IMR-90 (cell line): Measurements from ENCODE around the gene CDK5RAP2. TPM values are rescaled to one million over a fixed set of nuclear protein-coding genes. Genes with fewer than 3 reads are reported as not detected.

ENCODE experiments used
- ATAC-seq: fragments of 200-7000 bp; cut with Tn5 transposase; 2 replicates; pipeline ENCODE4 v1.9.1; 2020; ENCODE audit warnings: low read depth, mild to moderate bottlenecking, moderate library complexity
- BruUV-seq: library from RNA; stranded (reverse); fragments of 400-500 nt; replicated peaks from 2 replicates; lab custom pipeline; 2021; lab: Mats Ljungman, UMichigan
- CTCF ChIA-PET: fragments of 300-600 bp; formaldehyde crosslinking; extraction: SDS; loops from one replicate; lab custom pipeline; 2021; ENCODE audit warnings: antibody characterized with exemption; lab: Yijun Ruan, JAX
- POLR2A ChIA-PET: fragments of 300-600 bp; sonication (Branson Sonifier 250); formaldehyde crosslinking; loops from one replicate; lab custom pipeline; 2022; ENCODE audit warnings: antibody characterized with exemption; ENCODE audit not compliant: unreplicated experiment; lab: Charles Lee
- DNase-seq: peaks from one replicate; pipeline ENCODE4 v3.0.0; 2013
- H2AFZ ChIP-seq: replicated peaks from 2 replicates; pipeline ENCODE3; 2013; ENCODE audit warnings: low read length, mild to moderate bottlenecking; ENCODE audit not compliant: poor library complexity
- H2AK5ac ChIP-seq: 2 replicates; pipeline ENCODE4 v1.6.1; 2013; ENCODE audit warnings: low read depth, low read length, inconsistent platforms
- H2AK9ac ChIP-seq: replicated peaks from 2 replicates; pipeline ENCODE3; 2013; ENCODE audit warnings: mild to moderate bottlenecking, low read depth, low read length, moderate library complexity; ENCODE audit not compliant: poor library complexity
- H2BK120ac ChIP-seq: 2 replicates; pipeline ENCODE4 v1.6.1; 2013; ENCODE audit warnings: low read depth, low read length, inconsistent platforms
- H2BK15ac ChIP-seq: 3 replicates; pipeline ENCODE4 v1.6.1; 2013; ENCODE audit warnings: low read depth, low read length, inconsistent platforms
- H2BK20ac ChIP-seq: 2 replicates; pipeline ENCODE4 v1.6.1; 2013; ENCODE audit warnings: low read depth, mild to moderate bottlenecking, inconsistent platforms, low read length, moderate library complexity
- H2BK5ac ChIP-seq: 2 replicates; pipeline ENCODE4 v1.6.1; 2013; ENCODE audit warnings: mild to moderate bottlenecking, low read depth, low read length, inconsistent platforms; ENCODE audit not compliant: poor library complexity, severe bottlenecking
- H3K14ac ChIP-seq: replicated peaks from 2 replicates; pipeline ENCODE4 v1.6.1; 2013; ENCODE audit warnings: low read depth, low read length, inconsistent platforms
- H3K18ac ChIP-seq: 2 replicates; pipeline ENCODE4 v1.6.1; 2013; ENCODE audit warnings: low read depth, low read length, control low read depth
- H3K23ac ChIP-seq: 2 replicates; pipeline ENCODE4 v1.6.1; 2013; ENCODE audit warnings: low read depth, low read length, inconsistent platforms
- H3K27ac ChIP-seq: 2 replicates; pipeline ENCODE4 v1.5.1; 2013; ENCODE audit warnings: mild to moderate bottlenecking, control low read depth, low read length; ENCODE audit not compliant: insufficient read depth
- H3K27me3 ChIP-seq: 2 replicates; pipeline ENCODE4 v1.6.1; 2013; ENCODE audit warnings: low read length; ENCODE audit not compliant: control insufficient read depth, insufficient read depth
- H3K36me3 ChIP-seq: 2 replicates; pipeline ENCODE4 v1.6.1; 2013; ENCODE audit warnings: low read length, mixed read lengths; ENCODE audit not compliant: control insufficient read depth, insufficient read depth
- H3K4ac ChIP-seq: 2 replicates; pipeline ENCODE4 v1.6.1; 2013; ENCODE audit warnings: low read depth, low read length, inconsistent platforms
- H3K4me1 ChIP-seq: 2 replicates; pipeline ENCODE4 v1.6.1; 2013; ENCODE audit warnings: low read length, mixed read lengths; ENCODE audit not compliant: control insufficient read depth, insufficient read depth
- H3K4me2 ChIP-seq: 2 replicates; pipeline ENCODE4 v1.6.1; 2013; ENCODE audit warnings: low read depth, mild to moderate bottlenecking, control low read depth, low read length, moderate library complexity
- H3K4me3 ChIP-seq: 2 replicates; pipeline ENCODE4 v1.5.1; 2013; ENCODE audit warnings: low read depth, mild to moderate bottlenecking, control low read depth, low read length, moderate library complexity; ENCODE audit not compliant: insufficient read depth
- H3K56ac ChIP-seq: 2 replicates; pipeline ENCODE4 v1.6.1; 2013; ENCODE audit warnings: low read length, inconsistent platforms; ENCODE audit not compliant: insufficient read depth; ENCODE audit errors: extremely low read depth
- H3K79me1 ChIP-seq, 2 experiments: 2 replicates each; pipeline ENCODE4 v1.6.1; 2013; ENCODE audit warnings: low read length in 2 of 2, inconsistent platforms in 1 of 2, low read depth in 1 of 2
- H3K9ac ChIP-seq: 2 replicates; pipeline ENCODE4 v1.6.1; 2013; ENCODE audit warnings: low read depth, low read length, control low read depth
- H3K9me1 ChIP-seq: 2 replicates; pipeline ENCODE4 v1.6.1; 2013; ENCODE audit warnings: low read length, inconsistent platforms; ENCODE audit not compliant: insufficient read depth
- H3K9me3 ChIP-seq: 2 replicates; pipeline ENCODE4 v1.6.1; 2013; ENCODE audit warnings: low read length; ENCODE audit not compliant: control insufficient read depth, insufficient read depth
- H4K20me1 ChIP-seq: 2 replicates; pipeline ENCODE4 v1.6.1; 2013; ENCODE audit warnings: low read length, inconsistent platforms; ENCODE audit not compliant: insufficient read depth
- H4K5ac ChIP-seq: 2 replicates; pipeline ENCODE4 v1.6.1; 2013; ENCODE audit warnings: mild to moderate bottlenecking, low read depth, low read length, control low read depth
- H4K8ac ChIP-seq, 2 experiments: 2 replicates each; pipeline ENCODE4 v1.6.1; 2013; ENCODE audit warnings: low read depth in 2 of 2, low read length in 2 of 2, control low read depth in 1 of 2, inconsistent platforms in 1 of 2
- H4K91ac ChIP-seq: 2 replicates; pipeline ENCODE4 v1.6.1; 2013; ENCODE audit warnings: low read depth, low read length, inconsistent platforms; ENCODE audit not compliant: insufficient read depth
- BHLHE40 ChIP-seq: fragments of 150-350 bp; IDR thresholded peaks from 2 replicates; pipeline ENCODE4 v1.6.1; 2016; ENCODE audit warnings: mild to moderate bottlenecking, low read depth, low read length
- CEBPB ChIP-seq: IDR thresholded peaks from 2 replicates; pipeline ENCODE4 v1.6.1; 2012; ENCODE audit warnings: low read depth, low read length, improper control_type of control experiment
- MAFK ChIP-seq: IDR thresholded peaks from 2 replicates; pipeline ENCODE4 v1.6.1; 2012; ENCODE audit warnings: low read depth, low read length, improper control_type of control experiment
- MAZ ChIP-seq: IDR thresholded peaks from 2 replicates; pipeline ENCODE4 v1.6.1; 2012; ENCODE audit warnings: low read depth, mild to moderate bottlenecking, low read length, improper control_type of control experiment, moderate library complexity, borderline replicate concordance
- MXI1 ChIP-seq: IDR thresholded peaks from 2 replicates; pipeline ENCODE4 v1.6.1; 2012; ENCODE audit warnings: low read depth, mild to moderate bottlenecking, low read length, moderate library complexity, borderline replicate concordance
- NFE2L2 ChIP-seq: fragments of 150-350 bp; IDR thresholded peaks from 2 replicates; pipeline ENCODE4 v1.6.1; 2016; ENCODE audit warnings: low read depth, mild to moderate bottlenecking, low read length
- RAD21 ChIP-seq: IDR thresholded peaks from 2 replicates; pipeline ENCODE4 v1.6.1; 2012; ENCODE audit warnings: low read length, improper control_type of control experiment
- RCOR1 ChIP-seq: IDR thresholded peaks from 2 replicates; pipeline ENCODE4 v1.6.1; 2012; ENCODE audit warnings: mild to moderate bottlenecking, low read length, improper control_type of control experiment; ENCODE audit not compliant: insufficient replicate concordance
- RFX5 ChIP-seq: IDR thresholded peaks from 2 replicates; pipeline ENCODE4 v1.8.0; 2012; ENCODE audit warnings: low read depth, mild to moderate bottlenecking, low read length, moderate library complexity
- WGBS, 2 experiments: methylation state at CpG; one replicate each; pipeline versions ENCODE4 v1.1.5 to v1.1.7; 2013; ENCODE audit warnings: missing lambda C conversion rate in 2 of 2; ENCODE audit not compliant: insufficient read length in 1 of 2; ENCODE audit errors: extremely low coverage in 2 of 2; 5-methylcytosine and 5-hydroxymethylcytosine counted together
- dilution Hi-C: fragments of 300-500 bp; cut with HindIII; formaldehyde crosslinking; loops from one replicate; pipeline ENCODE4 v1.14.3; 2018; ENCODE audit warnings: low sequenced_read_pairs; ENCODE audit not compliant: unreplicated experiment
- in situ Hi-C: fragments of 300-500 bp; cut with MboI; formaldehyde crosslinking; loops from 3 replicates; pipeline ENCODE4 v1.14.3; 2019; ENCODE audit warnings: low sequenced_read_pairs, inconsistent platforms, mixed read lengths
- intact Hi-C: fragments of 100-400 bp; cut with micrococcal nuclease; formaldehyde crosslinking; loops from 2 replicates; pipeline ENCODE4 v1.10.0; 2022
- polyA plus RNA-seq, 3 experiments: library from polyadenylated mRNA; depleted of rRNA; stranded (reverse); fragments of >200 nt; gene quantifications; 2 replicates each; pipeline ENCODE4 v1.2.3, GENCODE V29; 2012; ENCODE audit warnings: low replicate concordance in 1 of 3
- total RNA-seq: library from RNA; depleted of rRNA; stranded (reverse); fragments of >200 nt; gene quantifications from 2 replicates; pipeline ENCODE4 v1.2.3, GENCODE V29; 2012
- TF ChIP-seq, protein P1 (sequence below): fragments of 150-350 bp; IDR thresholded peaks from 2 replicates; pipeline ENCODE4 v1.6.1; 2017; ENCODE audit warnings: mild to moderate bottlenecking, antibody characterized with exemption, low read length, low read depth
- TF ChIP-seq, protein P2 (sequence below): fragments of 150-350 bp; IDR thresholded peaks from 2 replicates; pipeline ENCODE4 v1.6.1; 2016; ENCODE audit warnings: low read depth, mild to moderate bottlenecking, low read length, moderate library complexity, borderline replicate concordance

The CDK5RAP2 gene
- total and polyA plus RNA-seq, 2 of the 4 experiments (the other 2 are of a cell fraction): 29.5 to 31.7 TPM

DNA sequence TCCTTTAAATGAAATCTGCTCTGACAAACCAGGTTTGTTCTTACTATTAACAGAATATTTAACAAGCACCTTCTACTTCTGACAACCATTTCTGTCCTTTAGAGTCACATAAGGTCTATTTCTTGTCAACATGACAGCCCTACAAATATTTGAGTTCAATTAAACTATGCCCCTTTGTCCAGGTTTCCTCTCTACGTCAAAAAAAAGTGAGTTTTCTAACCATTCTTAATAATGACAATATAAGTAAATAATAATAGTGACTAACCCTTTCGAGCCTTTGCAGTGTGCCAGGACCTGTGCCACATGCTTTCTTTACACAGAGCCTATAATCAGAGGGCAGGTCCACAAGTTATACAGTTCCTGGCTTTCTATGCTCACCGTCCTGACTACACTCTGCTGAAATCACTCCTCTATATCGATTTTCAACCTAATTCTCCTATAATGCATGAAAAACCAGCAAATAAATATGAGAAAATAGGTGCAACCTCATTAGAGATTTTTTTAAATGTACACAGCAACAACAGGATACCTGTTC, 115.0 kb downstream of the CDK5RAP2 start:
- Histone ChIP-seq H2BK15ac (no peak overlapping the region), H3K9me1 (peaks cover 4% of the 10 kb centered on the region; the same call in 1 of the 2 replicates), H4K8ac (no peak overlapping the region), H3K27me3 (no peaks in the 10 kb centered on the region), H3K9me3 (no peaks in the 10 kb centered on the region), H3K56ac (no peak overlapping the region), H3K4me2 (no peak overlapping the region), H4K91ac (no peak overlapping the region), H3K14ac (no peak overlapping the region), H2AK5ac (no peak overlapping the region), H2BK5ac (no peak overlapping the region), H2AFZ (no peak overlapping the region), H4K5ac (no peak overlapping the region), H2AK9ac (no peak overlapping the region), H2BK20ac (no peak overlapping the region), H3K23ac (no peak overlapping the region), H3K4me3 (no peak overlapping the region), H3K79me1 (0 out of 4 replicates have a peak, but pooled peaks cover 0 to 4% of the 10 kb centered on the region in 2 experiments), H3K18ac (no peak overlapping the region), H2BK120ac (no peak overlapping the region), H3K9ac (no peak overlapping the region), H3K27ac (no peak overlapping the region), H3K4me1 (no peaks in the 10 kb centered on the region), H3K4ac (no peak overlapping the region), H3K36me3 (peaks cover 9% of the 10 kb centered on the region), H4K20me1 (no peaks in the 10 kb centered on the region)
- DNase-seq (no peak), ATAC-seq (no peak)
- BruUV-seq: no TSS peak
- in situ Hi-C loops: no loop called here
- no peak for TF ChIP-seq RAD21
- TF ChIP-seq MAZ: no peak
- no peak for TF ChIP-seq BHLHE40
- TF ChIP-seq RFX5: no peak
- TF ChIP-seq MXI1: no peak
- TF ChIP-seq, protein P1, sequence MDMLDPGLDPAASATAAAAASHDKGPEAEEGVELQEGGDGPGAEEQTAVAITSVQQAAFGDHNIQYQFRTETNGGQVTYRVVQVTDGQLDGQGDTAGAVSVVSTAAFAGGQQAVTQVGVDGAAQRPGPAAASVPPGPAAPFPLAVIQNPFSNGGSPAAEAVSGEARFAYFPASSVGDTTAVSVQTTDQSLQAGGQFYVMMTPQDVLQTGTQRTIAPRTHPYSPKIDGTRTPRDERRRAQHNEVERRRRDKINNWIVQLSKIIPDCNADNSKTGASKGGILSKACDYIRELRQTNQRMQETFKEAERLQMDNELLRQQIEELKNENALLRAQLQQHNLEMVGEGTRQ: no peak
- TF ChIP-seq RCOR1: no peak
- TF ChIP-seq CEBPB: no peak
- no peak for TF ChIP-seq MAFK
- TF ChIP-seq, protein P2, sequence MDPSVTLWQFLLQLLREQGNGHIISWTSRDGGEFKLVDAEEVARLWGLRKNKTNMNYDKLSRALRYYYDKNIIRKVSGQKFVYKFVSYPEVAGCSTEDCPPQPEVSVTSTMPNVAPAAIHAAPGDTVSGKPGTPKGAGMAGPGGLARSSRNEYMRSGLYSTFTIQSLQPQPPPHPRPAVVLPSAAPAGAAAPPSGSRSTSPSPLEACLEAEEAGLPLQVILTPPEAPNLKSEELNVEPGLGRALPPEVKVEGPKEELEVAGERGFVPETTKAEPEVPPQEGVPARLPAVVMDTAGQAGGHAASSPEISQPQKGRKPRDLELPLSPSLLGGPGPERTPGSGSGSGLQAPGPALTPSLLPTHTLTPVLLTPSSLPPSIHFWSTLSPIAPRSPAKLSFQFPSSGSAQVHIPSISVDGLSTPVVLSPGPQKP: no peak
- no peak for TF ChIP-seq NFE2L2
- no CpG with 5 or more reads among the region's 4 CpGs for WGBS, 2 experiments
- ChIA-PET POLR2A (no interaction called here), CTCF (interaction anchor here (2.3 kb wide), 1 partner anchor 12 kb away, joined by 9 read pairs; no protein-coding TSS in a partner anchor)
- intact Hi-C loops: no loop called here
- dilution Hi-C loops: no loop called here
